ENCODE data around the gene STK38.
"Not testable (repeated sequence)": the region's sequence is repeated elsewhere in the genome, so short reads cannot be mapped to it uniquely, and the experiment has no call there.

Gene STK38

GRCh38 chr6:36580184-36580526 is 32.9 kb upstream of the STK38 start:
- Histone ChIP-seq H3K4me1 (ENCODE audit: control insufficient read depth, insufficient read depth, low read length, unreplicated experiment) (peaks cover 29% of the 10 kb centered on the region), H2AFZ (ENCODE audit: low read length, unreplicated experiment) (peak overlapping the region; percentile 77), H3K79me2 (ENCODE audit: control insufficient read depth, insufficient read depth, low read length, unreplicated experiment) (no peaks in the 10 kb centered on the region), H3K27ac (ENCODE audit: low read depth, low read length) (peak overlapping the region; percentile 42; the same call in 1 of the 2 replicates), H3K27me3 (ENCODE audit: insufficient read depth, low read length) (no peaks in the 10 kb centered on the region), H3K4me3 (ENCODE audit: low read depth, low read length) (no peak overlapping the region), H3K36me3 (ENCODE audit: insufficient read depth, low read length) (no peaks in the 10 kb centered on the region)

GRCh38 chr6:36578431-36578830 is 31.2 kb upstream of the STK38 start:
- Histone ChIP-seq H3K36me3 (ENCODE audit: insufficient read depth, low read length) (no peaks in the 10 kb centered on the region), H2AFZ (ENCODE audit: low read length, unreplicated experiment) (no peak overlapping the region), H3K4me1 (ENCODE audit: control insufficient read depth, insufficient read depth, low read length, unreplicated experiment) (peaks cover 28% of the 10 kb centered on the region), H3K4me3 (ENCODE audit: low read depth, low read length) (no peak overlapping the region), H3K27me3 (ENCODE audit: insufficient read depth, low read length) (no peaks in the 10 kb centered on the region), H3K27ac (ENCODE audit: low read depth, low read length) (no peak overlapping the region), H3K79me2 (ENCODE audit: control insufficient read depth, insufficient read depth, low read length, unreplicated experiment) (no peaks in the 10 kb centered on the region)

- H3K36me3 ChIP-seq (ENCODE audit: insufficient read depth, low read length), result no peaks in the 10 kb centered on the region
- peaks cover 28% of the 10 kb centered on the region for H3K4me1 ChIP-seq (ENCODE audit: control insufficient read depth, insufficient read depth, low read length, unreplicated experiment)
- no peak overlapping the region for H3K4me3 ChIP-seq (ENCODE audit: low read depth, low read length)
- no peaks in the 10 kb centered on the region for H3K27me3 ChIP-seq (ENCODE audit: insufficient read depth, low read length)
- no peaks in the 10 kb centered on the region for H3K79me2 ChIP-seq (ENCODE audit: control insufficient read depth, insufficient read depth, low read length, unreplicated experiment)
- no peak overlapping the region for H3K27ac ChIP-seq (ENCODE audit: low read depth, low read length)
- no peak overlapping the region for H2AFZ ChIP-seq (ENCODE audit: low read length, unreplicated experiment)
Observed at GRCh38 chr6:36578030-36578429, 30.8 kb upstream of the STK38 start.

GRCh38 chr6:36577301-36577700 is 30.0 kb upstream of the STK38 start:
- peaks cover 28% of the 10 kb centered on the region for H3K4me1 ChIP-seq (ENCODE audit: control insufficient read depth, insufficient read depth, low read length, unreplicated experiment)
- H3K27me3 ChIP-seq (ENCODE audit: insufficient read depth, low read length), result no peaks in the 10 kb centered on the region
- H3K36me3 ChIP-seq (ENCODE audit: insufficient read depth, low read length), result no peaks in the 10 kb centered on the region
- H3K27ac ChIP-seq (ENCODE audit: low read depth, low read length), result peak overlapping the region; percentile 9; the same call in 1 of the 2 replicates
- H3K79me2 ChIP-seq (ENCODE audit: control insufficient read depth, insufficient read depth, low read length, unreplicated experiment), result no peaks in the 10 kb centered on the region
- no peak overlapping the region for H3K4me3 ChIP-seq (ENCODE audit: low read depth, low read length)
- H2AFZ ChIP-seq (ENCODE audit: low read length, unreplicated experiment), result no peak overlapping the region

- no peaks in the 10 kb centered on the region for H3K36me3 ChIP-seq (ENCODE audit: insufficient read depth, low read length)
- peak overlapping the region; percentile 9; the same call in 1 of the 2 replicates for H3K27ac ChIP-seq (ENCODE audit: low read depth, low read length)
- no peak overlapping the region for H3K4me3 ChIP-seq (ENCODE audit: low read depth, low read length)
- no peak overlapping the region for H2AFZ ChIP-seq (ENCODE audit: low read length, unreplicated experiment)
- no peaks in the 10 kb centered on the region for H3K27me3 ChIP-seq (ENCODE audit: insufficient read depth, low read length)
- peaks cover 28% of the 10 kb centered on the region for H3K4me1 ChIP-seq (ENCODE audit: control insufficient read depth, insufficient read depth, low read length, unreplicated experiment)
- H3K79me2 ChIP-seq (ENCODE audit: control insufficient read depth, insufficient read depth, low read length, unreplicated experiment), result no peaks in the 10 kb centered on the region
Observed at GRCh38 chr6:36576578-36576977, 29.3 kb upstream of the STK38 start.

GRCh38 chr6:36574679-36575078 is 27.4 kb upstream of the STK38 start:
- H3K79me2 ChIP-seq (ENCODE audit: control insufficient read depth, insufficient read depth, low read length, unreplicated experiment), result no peaks in the 10 kb centered on the region
- no peak overlapping the region for H3K4me3 ChIP-seq (ENCODE audit: low read depth, low read length)
- no peaks in the 10 kb centered on the region for H3K27me3 ChIP-seq (ENCODE audit: insufficient read depth, low read length)
- H2AFZ ChIP-seq (ENCODE audit: low read length, unreplicated experiment), result no peak overlapping the region
- no peak overlapping the region for H3K27ac ChIP-seq (ENCODE audit: low read depth, low read length)
- peaks cover 23% of the 10 kb centered on the region for H3K4me1 ChIP-seq (ENCODE audit: control insufficient read depth, insufficient read depth, low read length, unreplicated experiment)
- no peaks in the 10 kb centered on the region for H3K36me3 ChIP-seq (ENCODE audit: insufficient read depth, low read length)

GRCh38 chr6:36572353-36573311 is 25.4 kb upstream of the STK38 start:
- H2AFZ ChIP-seq (ENCODE audit: low read length, unreplicated experiment); H3K79me2 ChIP-seq (ENCODE audit: control insufficient read depth, insufficient read depth, low read length, unreplicated experiment); H3K27me3 ChIP-seq (ENCODE audit: insufficient read depth, low read length); H3K27ac ChIP-seq (ENCODE audit: low read depth, low read length); H3K4me1 ChIP-seq (ENCODE audit: control insufficient read depth, insufficient read depth, low read length, unreplicated experiment); H3K4me3 ChIP-seq (ENCODE audit: low read depth, low read length); H3K36me3 ChIP-seq (ENCODE audit: insufficient read depth, low read length): not testable (repeated sequence)

GRCh38 chr6:36571122-36572043 is 24.1 kb upstream of the STK38 start:
- H3K79me2 ChIP-seq (ENCODE audit: control insufficient read depth, insufficient read depth, low read length, unreplicated experiment), result no peaks in the 10 kb centered on the region
- no peak overlapping the region for H3K27ac ChIP-seq (ENCODE audit: low read depth, low read length)
- H3K36me3 ChIP-seq (ENCODE audit: insufficient read depth, low read length), result no peaks in the 10 kb centered on the region
- no peak overlapping the region for H2AFZ ChIP-seq (ENCODE audit: low read length, unreplicated experiment)
- no peak overlapping the region for H3K4me3 ChIP-seq (ENCODE audit: low read depth, low read length)
- H3K4me1 ChIP-seq (ENCODE audit: control insufficient read depth, insufficient read depth, low read length, unreplicated experiment), result no peaks in the 10 kb centered on the region
- H3K27me3 ChIP-seq (ENCODE audit: insufficient read depth, low read length), result no peaks in the 10 kb centered on the region

GRCh38 chr6:36570264-36570663 is 23.0 kb upstream of the STK38 start:
- H3K27ac ChIP-seq (ENCODE audit: low read depth, low read length), result no peak overlapping the region
- H3K4me3 ChIP-seq (ENCODE audit: low read depth, low read length), result no peak overlapping the region
- no peaks in the 10 kb centered on the region for H3K36me3 ChIP-seq (ENCODE audit: insufficient read depth, low read length)
- no peaks in the 10 kb centered on the region for H3K79me2 ChIP-seq (ENCODE audit: control insufficient read depth, insufficient read depth, low read length, unreplicated experiment)
- H3K4me1 ChIP-seq (ENCODE audit: control insufficient read depth, insufficient read depth, low read length, unreplicated experiment), result no peaks in the 10 kb centered on the region
- H2AFZ ChIP-seq (ENCODE audit: low read length, unreplicated experiment), result no peak overlapping the region
- no peaks in the 10 kb centered on the region for H3K27me3 ChIP-seq (ENCODE audit: insufficient read depth, low read length)

DNA sequence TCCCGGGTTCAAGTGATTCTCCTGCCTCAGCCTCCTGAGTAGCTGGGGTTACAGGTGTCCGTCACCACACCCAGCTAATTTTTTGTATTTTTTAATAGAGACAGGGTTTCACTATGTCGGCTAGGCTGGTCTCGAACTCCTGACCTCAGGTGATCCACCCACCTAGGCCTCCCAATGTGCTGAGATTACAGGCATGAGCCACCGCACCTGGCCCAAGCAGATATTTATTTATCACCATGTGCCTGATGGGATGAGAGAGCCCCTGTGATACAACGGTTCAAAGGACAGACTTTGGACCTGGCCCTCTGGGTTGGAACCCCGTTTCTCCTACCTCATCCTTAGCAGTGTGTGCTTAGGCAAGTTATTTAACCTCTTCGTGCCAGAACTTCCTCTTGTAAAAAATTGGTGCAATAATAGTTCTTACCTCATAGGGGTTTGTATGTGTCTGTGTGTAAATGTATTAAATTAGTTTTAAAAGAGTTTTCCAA is 19.2 kb upstream of the STK38 start:
- H2AFZ ChIP-seq (ENCODE audit: low read length, unreplicated experiment), result no peak overlapping the region
- no peaks in the 10 kb centered on the region for H3K79me2 ChIP-seq (ENCODE audit: control insufficient read depth, insufficient read depth, low read length, unreplicated experiment)
- no peak overlapping the region for H3K27ac ChIP-seq (ENCODE audit: low read depth, low read length)
- H3K27me3 ChIP-seq (ENCODE audit: insufficient read depth, low read length), result no peaks in the 10 kb centered on the region
- no peaks in the 10 kb centered on the region for H3K36me3 ChIP-seq (ENCODE audit: insufficient read depth, low read length)
- H3K4me3 ChIP-seq (ENCODE audit: low read depth, low read length), result no peak overlapping the region
- peaks cover 8% of the 10 kb centered on the region for H3K4me1 ChIP-seq (ENCODE audit: control insufficient read depth, insufficient read depth, low read length, unreplicated experiment)
